ENCODE results near the gene GCK. TPM values are rescaled to one million over a fixed set of nuclear protein-coding genes. Genes with fewer than 3 reads are reported as not detected.

GCK gene
- polyA plus RNA-seq, 1 experiment = 0.35 TPM

DNA sequence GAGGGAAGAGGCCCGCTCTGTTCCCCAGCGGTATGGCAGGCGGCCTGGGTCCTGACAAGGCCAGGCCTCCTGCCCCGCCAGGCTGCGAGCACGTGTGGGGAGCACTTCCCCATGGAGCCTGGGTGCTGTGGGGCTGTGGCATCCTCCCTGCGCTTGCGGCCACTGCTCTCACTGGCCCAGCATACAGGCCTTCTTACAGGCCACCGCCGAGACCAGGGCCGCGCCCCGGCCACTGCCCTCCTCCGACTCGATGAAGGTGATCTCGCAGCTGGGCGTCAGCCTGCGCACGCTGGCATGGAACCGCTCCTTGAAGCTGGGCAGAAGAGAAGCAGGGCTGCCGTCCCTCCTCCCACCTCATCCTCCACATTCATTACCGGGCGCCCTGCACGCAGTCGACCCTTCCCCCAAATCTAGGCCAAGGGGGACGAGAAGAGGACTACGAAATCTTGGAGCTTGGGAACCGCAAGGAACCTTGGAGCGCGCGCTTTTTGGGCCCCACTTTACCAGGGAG is 44.2 kb downstream of the GCK start:
- H3K27me3 ChIP-seq (ENCODE audit: control insufficient read depth, insufficient read depth, low read length) = peaks cover 35% of the 10 kb centered on the region
- POLR2A ChIA-PET = no interaction called here
- H3K9me3 ChIP-seq (ENCODE audit: control insufficient read depth, insufficient read depth, low read length) = peaks cover 10% of the 10 kb centered on the region
- TF ChIP-seq, protein P1, sequence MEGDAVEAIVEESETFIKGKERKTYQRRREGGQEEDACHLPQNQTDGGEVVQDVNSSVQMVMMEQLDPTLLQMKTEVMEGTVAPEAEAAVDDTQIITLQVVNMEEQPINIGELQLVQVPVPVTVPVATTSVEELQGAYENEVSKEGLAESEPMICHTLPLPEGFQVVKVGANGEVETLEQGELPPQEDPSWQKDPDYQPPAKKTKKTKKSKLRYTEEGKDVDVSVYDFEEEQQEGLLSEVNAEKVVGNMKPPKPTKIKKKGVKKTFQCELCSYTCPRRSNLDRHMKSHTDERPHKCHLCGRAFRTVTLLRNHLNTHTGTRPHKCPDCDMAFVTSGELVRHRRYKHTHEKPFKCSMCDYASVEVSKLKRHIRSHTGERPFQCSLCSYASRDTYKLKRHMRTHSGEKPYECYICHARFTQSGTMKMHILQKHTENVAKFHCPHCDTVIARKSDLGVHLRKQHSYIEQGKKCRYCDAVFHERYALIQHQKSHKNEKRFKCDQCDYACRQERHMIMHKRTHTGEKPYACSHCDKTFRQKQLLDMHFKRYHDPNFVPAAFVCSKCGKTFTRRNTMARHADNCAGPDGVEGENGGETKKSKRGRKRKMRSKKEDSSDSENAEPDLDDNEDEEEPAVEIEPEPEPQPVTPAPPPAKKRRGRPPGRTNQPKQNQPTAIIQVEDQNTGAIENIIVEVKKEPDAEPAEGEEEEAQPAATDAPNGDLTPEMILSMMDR (IDR thresholded peaks at IDR 0.05; ENCODE audit: low read depth, low read length) = no peak
- no peak for DNase-seq (ENCODE audit: low read depth, low spot score)
- H3K4me3 ChIP-seq (ENCODE audit: low read depth, low read length) = no peak overlapping the region
- no peak overlapping the region for H3K27ac ChIP-seq (ENCODE audit: low read depth, low read length)
- CTCF ChIA-PET = no interaction called here

DNA sequence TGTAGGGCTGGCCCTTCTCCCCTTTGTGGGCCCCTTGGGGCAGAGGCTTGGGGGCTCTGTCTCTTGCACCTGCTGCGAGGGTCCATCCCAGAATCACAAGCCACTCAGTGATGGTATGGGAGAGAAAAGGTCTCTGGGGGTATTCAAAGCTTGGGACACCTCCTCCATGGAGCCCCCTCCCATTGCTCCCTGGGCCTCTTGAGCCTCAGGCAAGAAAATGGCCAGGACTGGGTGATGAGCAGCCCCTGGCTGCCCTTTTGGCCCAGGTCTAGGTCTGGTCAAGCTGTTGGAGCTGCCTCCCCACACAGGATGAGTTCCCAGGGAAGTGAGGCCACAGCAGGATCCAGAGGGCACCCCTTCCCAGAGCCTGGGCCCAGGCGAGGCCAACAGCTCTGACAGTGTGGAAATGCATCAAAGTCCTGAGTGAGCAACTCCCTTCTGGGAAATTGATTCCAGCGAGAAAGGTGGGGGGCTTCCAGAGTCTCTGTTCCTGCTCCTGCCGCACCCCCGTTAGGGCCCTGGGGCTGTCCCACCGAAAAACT is 44.7 kb downstream of the GCK start:
- TF ChIP-seq, protein P1 (IDR thresholded peaks at IDR 0.05; ENCODE audit: low read depth, low read length) = no peak
- DNase-seq (ENCODE audit: low read depth, low spot score) = no peak
- H3K27ac ChIP-seq (ENCODE audit: low read depth, low read length) = no peak overlapping the region
- no peak overlapping the region for H3K4me3 ChIP-seq (ENCODE audit: low read depth, low read length)
- POLR2A ChIA-PET = no interaction called here
- peaks cover 35% of the 10 kb centered on the region for H3K27me3 ChIP-seq (ENCODE audit: control insufficient read depth, insufficient read depth, low read length)
- H3K9me3 ChIP-seq (ENCODE audit: control insufficient read depth, insufficient read depth, low read length) = peaks cover 10% of the 10 kb centered on the region
- CTCF ChIA-PET = no interaction called here

DNA sequence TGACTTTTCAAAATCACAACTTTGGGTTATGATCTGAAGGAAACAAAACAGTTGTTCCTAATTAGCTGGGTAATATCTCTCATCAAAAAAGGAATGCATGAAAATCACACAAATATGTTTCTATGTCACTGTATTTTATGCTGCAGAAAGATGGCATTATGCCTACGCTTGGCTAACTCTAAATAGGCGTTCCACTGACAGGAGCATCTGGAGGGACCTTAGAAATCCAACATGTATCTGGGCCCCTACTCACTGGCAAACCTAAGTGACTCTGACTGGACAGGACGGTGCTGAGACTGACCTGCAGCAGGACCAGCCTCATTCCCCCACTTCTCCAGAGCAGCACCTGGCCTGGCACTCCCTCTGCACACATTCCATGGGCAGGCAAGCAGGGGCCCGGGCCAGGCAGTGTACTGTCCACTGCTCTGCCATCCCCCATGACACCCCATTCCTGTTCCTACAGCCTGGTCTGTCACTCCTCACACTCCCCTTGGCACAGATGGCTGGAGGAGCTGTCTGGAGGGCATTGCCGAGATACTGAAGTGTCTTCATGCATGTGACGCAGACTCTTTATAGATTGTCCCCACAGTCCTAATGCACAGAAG is 45.5 kb downstream of the GCK start:
- POLR2A ChIA-PET = no interaction called here
- TF ChIP-seq, protein P1 (IDR thresholded peaks at IDR 0.05; ENCODE audit: low read depth, low read length) = no peak
- Histone ChIP-seq H3K27me3 (ENCODE audit: control insufficient read depth, insufficient read depth, low read length) (peaks cover 37% of the 10 kb centered on the region), H3K27ac (ENCODE audit: low read depth, low read length) (no peak overlapping the region), H3K4me3 (ENCODE audit: low read depth, low read length) (no peak overlapping the region), H3K9me3 (ENCODE audit: control insufficient read depth, insufficient read depth, low read length) (peaks cover 10% of the 10 kb centered on the region)
- DNase-seq (ENCODE audit: low read depth, low spot score) = no peak
- CTCF ChIA-PET = no interaction called here

DNA sequence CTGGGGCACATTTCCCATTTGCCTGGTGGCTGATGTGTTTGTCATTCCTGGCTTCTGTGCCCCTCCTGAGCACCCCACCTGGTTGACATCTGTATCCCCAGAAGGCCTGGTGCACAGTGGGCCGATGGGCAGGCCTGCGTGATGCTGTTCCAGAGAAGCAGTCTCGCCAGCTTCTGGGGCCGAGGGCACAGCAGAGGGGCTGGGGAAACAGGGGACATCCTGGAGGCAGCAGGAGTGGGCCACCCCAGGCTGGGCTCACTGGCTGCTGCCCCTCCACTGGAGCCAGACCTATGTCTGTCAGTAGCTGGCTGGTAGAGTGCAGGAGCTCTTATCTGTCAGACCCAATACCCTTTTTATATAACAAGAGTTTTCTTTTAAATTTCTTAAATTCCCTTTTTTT is 47.2 kb downstream of the GCK start:
- peaks cover 41% of the 10 kb centered on the region for H3K27me3 ChIP-seq (ENCODE audit: control insufficient read depth, insufficient read depth, low read length)
- POLR2A ChIA-PET = no interaction called here
- DNase-seq (ENCODE audit: low read depth, low spot score) = no peak
- TF ChIP-seq, protein P1 (IDR thresholded peaks at IDR 0.05; ENCODE audit: low read depth, low read length) = no peak
- peaks cover 10% of the 10 kb centered on the region for H3K9me3 ChIP-seq (ENCODE audit: control insufficient read depth, insufficient read depth, low read length)
- H3K4me3 ChIP-seq (ENCODE audit: low read depth, low read length) = no peak overlapping the region
- CTCF ChIA-PET = interaction anchor here (0.9 kb wide), 1 partner anchor 55 kb away, joined by 3 read pairs; no protein-coding TSS in a partner anchor
- H3K27ac ChIP-seq (ENCODE audit: low read depth, low read length) = no peak overlapping the region

DNA sequence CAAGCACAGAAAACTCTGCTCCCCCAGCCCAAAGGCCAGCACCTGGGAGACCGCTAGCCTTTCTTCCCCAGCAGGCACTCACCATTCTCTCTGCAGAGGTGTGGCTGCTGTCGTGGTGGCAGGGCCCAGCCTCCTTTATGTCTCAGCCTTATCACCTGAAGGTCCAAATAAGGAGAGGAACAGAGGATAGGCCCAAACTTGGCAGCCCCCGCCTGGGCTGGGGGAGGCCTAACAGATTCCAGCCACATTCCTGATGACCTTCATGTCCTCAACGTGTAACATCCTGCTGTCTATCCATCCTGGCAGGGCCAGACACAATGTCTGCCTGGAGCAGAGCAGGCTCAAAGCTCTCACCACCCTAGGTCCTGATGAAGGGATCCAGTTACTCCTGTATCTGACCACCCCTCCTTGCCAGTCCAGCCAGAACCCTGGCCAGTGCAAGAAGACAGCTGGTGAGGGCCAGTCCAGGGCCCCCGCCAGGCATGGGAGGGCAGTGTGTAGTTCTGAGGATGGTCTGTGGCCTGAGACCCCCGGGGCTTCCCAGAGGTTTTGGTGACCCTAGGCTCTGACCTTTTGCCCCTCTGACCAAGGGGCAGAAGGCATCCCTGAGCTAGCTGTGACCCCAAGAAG is 47.9 kb downstream of the GCK start, which contains the start of gene MYL7:
MYL7 (minus strand) TSS at position 112 of the 630 bp plus-strand sequence; CDS start at position 85, 27 bp downstream.
- TF ChIP-seq, protein P1 (IDR thresholded peaks at IDR 0.05; ENCODE audit: low read depth, low read length) = no peak
- Histone ChIP-seq H3K9me3 (ENCODE audit: control insufficient read depth, insufficient read depth, low read length) (peaks cover 10% of the 10 kb centered on the region), H3K27me3 (ENCODE audit: control insufficient read depth, insufficient read depth, low read length) (peaks cover 38% of the 10 kb centered on the region), H3K27ac (ENCODE audit: low read depth, low read length) (no peak within 1 kb of the TSS), H3K4me3 (ENCODE audit: low read depth, low read length) (no peak within 1 kb of the TSS)
- no peak for DNase-seq (ENCODE audit: low read depth, low spot score)
- ChIA-PET CTCF (interaction anchor here (0.9 kb wide), 1 partner anchor 56 kb away, joined by 3 read pairs; no protein-coding TSS in a partner anchor), POLR2A (no interaction called here)

All from AG04450 (cell line).